Mucosa of descending colon (tissue), 3 donors: ENCODE results near the gene APOD. TPM values are rescaled to one million over a fixed set of nuclear protein-coding genes. Genes with fewer than 3 reads are reported as not detected.
"Not testable (repeated sequence)": the region's sequence is repeated elsewhere in the genome, so short reads cannot be mapped to it uniquely, and the experiment has no call there.

ENCODE experiments used
- ATAC-seq: fragments of 200-7000 bp; cut with Tn5 transposase; one replicate; pipeline ENCODE4 v1.9.1; 2020; ENCODE audit warnings: mild to moderate bottlenecking, moderate library complexity
- DNase-seq, 3 donors: peaks; one replicate each; pipeline ENCODE4 v3.0.0-alpha.2; 2020
- H3K36me3 ChIP-seq: fragments of 200-600 bp; one replicate; pipeline ENCODE4 v1.8.0; 2021; ENCODE audit warnings: low read depth, mild to moderate bottlenecking
- H3K4me1 ChIP-seq: fragments of 200-600 bp; one replicate; pipeline ENCODE4 v1.8.0; 2021; ENCODE audit warnings: low read depth, mild to moderate bottlenecking
- H3K4me3 ChIP-seq: fragments of 200-600 bp; one replicate; pipeline ENCODE4 v1.8.0; 2021; ENCODE audit warnings: mild to moderate bottlenecking
- H3K9me3 ChIP-seq: fragments of 200-600 bp; one replicate; pipeline ENCODE4 v1.8.0; 2021; ENCODE audit warnings: mild to moderate bottlenecking
- intact Hi-C, 2 donors: fragments of 100-400 bp; cut with DNase I in 1 of 2; cut with micrococcal nuclease in 1 of 2; formaldehyde crosslinking; loops; one replicate each; pipeline versions ENCODE4 v1.11.0 to v1.11.1; 2022; cut with DNase I, micrococcal nuclease
- long read RNA-seq, 2 donors: library from polyadenylated mRNA; unstranded; transcript quantifications; one replicate each; pipeline ENCODE4 v2.0.0, GENCODE V29; 2019 to 2021
- total RNA-seq, 3 donors: library from RNA; stranded (reverse); fragmentation: NEBNext Ultra II Directional in 2 of 3; extraction: Animal tissue kit (Norgen Biotek cat#: 25700) in 2 of 3; gene quantifications; one replicate each; pipeline versions ENCODE4 v1.2.1 to v1.2.4, GENCODE V29; 2021 to 2023
- TF ChIP-seq, protein P1 (sequence below): fragments of 200-600 bp; IDR thresholded peaks from one replicate; pipeline ENCODE4 v1.8.0; 2022; ENCODE audit warnings: antibody characterized with exemption, mild to moderate bottlenecking
- donor health status: DM: no; HTN: no; CAD: no; lungs with moderate emphysema.
- donor health status: DM: no; HTN: no; CAD: no.
- donor health status: DM: no; HTN: yes; CAD: no.

Gene APOD
- 10 to 100 TPM in 2 of 3 donors, 1 to 10 TPM in 1; 8.7 to 73.6 (median 10.7) TPM for total RNA-seq
- long read RNA-seq, donor 1, transcript APOD-201 (5 exons, 1,130 nt): major isoform, 30 of 32 reads
- long read RNA-seq, donor 1, partial matches to known transcripts: 1 of 32 reads
- long read RNA-seq, donor 1, other reads (novel, unspliced or antisense): 1 of 32 reads
- long read RNA-seq, donor 2, transcript APOD-201 (5 exons, 1,130 nt): major isoform, 18 of 18 reads
- long read RNA-seq, donor 2, partial matches to known transcripts: 0 of 18 reads
- long read RNA-seq, donor 2, other reads (novel, unspliced or antisense): 0 of 18 reads

DNA sequence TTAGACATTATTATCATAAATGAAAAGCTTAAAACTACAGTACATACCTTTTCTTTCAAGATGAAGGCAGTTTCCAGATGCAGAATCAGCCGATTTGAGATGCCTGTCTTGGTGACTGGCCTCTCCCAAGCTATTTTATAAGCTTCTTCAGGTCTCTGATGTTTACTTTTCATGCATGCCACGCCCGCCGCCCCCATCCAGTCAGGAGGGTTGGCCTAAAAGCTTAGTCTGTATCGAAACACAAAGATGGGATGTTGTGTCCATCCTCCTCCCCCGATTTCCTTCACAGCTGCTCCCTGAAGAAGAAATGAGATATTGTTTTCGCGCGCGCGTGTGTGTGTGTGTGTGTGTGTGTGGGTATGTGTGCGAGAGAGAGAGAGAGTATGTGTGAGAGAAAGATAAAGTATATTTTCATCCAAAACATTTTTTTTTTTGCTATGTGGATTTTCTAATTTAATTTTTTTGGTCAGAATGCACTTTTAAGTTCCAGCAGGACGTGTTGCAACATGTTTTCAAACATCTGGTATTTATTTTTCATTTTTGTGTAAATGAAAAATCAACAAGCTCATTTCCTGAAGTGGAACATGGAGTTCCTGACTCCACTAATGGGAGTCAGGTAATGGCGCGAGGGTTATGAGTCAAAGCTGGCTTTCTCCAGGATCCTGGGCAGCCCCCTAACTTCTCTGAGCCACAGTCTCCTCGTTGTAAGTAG lies at the start of gene APOD:
Gene APOD (minus strand): TSS at position 110 of the 712 bp plus-strand sequence. CDS start 4,479 bp downstream, outside the sequence.
- DNase-seq: peak; percentile 71 to 73 (median 71)
- TF ChIP-seq, protein P1, sequence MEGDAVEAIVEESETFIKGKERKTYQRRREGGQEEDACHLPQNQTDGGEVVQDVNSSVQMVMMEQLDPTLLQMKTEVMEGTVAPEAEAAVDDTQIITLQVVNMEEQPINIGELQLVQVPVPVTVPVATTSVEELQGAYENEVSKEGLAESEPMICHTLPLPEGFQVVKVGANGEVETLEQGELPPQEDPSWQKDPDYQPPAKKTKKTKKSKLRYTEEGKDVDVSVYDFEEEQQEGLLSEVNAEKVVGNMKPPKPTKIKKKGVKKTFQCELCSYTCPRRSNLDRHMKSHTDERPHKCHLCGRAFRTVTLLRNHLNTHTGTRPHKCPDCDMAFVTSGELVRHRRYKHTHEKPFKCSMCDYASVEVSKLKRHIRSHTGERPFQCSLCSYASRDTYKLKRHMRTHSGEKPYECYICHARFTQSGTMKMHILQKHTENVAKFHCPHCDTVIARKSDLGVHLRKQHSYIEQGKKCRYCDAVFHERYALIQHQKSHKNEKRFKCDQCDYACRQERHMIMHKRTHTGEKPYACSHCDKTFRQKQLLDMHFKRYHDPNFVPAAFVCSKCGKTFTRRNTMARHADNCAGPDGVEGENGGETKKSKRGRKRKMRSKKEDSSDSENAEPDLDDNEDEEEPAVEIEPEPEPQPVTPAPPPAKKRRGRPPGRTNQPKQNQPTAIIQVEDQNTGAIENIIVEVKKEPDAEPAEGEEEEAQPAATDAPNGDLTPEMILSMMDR: no peak
- intact Hi-C loops: no loop called here
- no peaks in the 10 kb centered on the region for H3K4me1 ChIP-seq
- H3K9me3 ChIP-seq: no peaks in the 10 kb centered on the region
- H3K4me3 ChIP-seq: no peak within 1 kb of the TSS
- peak; percentile 81 for ATAC-seq
- no peaks in the 10 kb centered on the region for H3K36me3 ChIP-seq

DNA sequence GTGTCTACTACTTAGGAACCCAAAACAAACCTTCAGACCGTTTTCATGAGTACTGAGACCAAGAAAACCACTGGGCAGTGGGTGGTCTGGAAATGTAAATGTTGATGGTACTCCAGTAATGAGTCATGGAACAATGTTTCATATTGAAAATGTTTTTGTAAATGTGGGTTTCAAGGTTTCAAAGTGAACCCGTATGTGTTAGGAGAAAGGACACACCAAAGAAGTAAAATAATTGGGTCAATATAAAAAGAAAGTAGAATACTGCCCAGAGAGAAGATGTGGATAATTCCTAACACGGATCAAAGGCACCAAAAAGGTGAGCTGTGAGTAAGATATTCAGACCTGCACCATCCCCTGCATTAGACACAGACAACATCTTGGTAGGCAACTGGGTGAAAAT lies 49.6 kb upstream of the APOD start:
- ATAC-seq, DNase-seq, H3K9me3 ChIP-seq, H3K36me3 ChIP-seq, H3K4me1 ChIP-seq, intact Hi-C loops, H3K4me3 ChIP-seq: not testable (repeated sequence)

DNA sequence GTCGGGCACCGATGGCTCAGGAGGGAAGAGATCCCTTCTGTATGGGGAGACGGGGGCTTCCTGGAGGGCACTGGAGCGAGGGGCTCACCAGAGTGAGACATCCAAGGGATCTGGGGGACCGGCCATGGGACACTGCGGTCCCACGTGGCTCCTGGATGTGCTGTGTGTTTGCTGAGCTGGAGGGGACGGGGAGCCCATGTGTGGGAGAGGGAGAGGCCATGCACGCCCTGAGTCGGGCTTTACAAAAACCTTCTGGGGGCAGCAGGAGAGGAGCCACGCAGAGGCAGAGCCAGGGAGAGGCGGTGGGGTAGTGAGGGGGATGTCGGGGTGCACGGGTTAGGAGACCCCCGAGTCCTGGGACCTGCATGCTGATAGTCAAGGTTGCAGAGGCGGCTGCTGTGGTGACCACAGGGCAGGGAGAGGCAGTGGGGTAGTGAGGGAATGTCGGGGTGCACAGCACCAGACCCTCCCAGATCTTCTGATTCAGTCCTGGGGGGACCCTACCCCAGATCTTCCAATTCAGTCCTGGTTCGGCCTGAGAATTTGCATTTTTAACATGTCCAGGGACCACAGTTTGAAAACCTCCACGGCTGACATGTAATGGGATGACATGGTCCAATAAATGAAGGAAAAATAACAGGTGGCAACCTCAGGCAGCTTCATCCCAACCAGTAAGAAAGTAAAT lies 48.9 kb upstream of the APOD start:
- H3K4me3 ChIP-seq, ATAC-seq, H3K36me3 ChIP-seq, DNase-seq, intact Hi-C loops, H3K9me3 ChIP-seq, H3K4me1 ChIP-seq: not testable (repeated sequence)

DNA sequence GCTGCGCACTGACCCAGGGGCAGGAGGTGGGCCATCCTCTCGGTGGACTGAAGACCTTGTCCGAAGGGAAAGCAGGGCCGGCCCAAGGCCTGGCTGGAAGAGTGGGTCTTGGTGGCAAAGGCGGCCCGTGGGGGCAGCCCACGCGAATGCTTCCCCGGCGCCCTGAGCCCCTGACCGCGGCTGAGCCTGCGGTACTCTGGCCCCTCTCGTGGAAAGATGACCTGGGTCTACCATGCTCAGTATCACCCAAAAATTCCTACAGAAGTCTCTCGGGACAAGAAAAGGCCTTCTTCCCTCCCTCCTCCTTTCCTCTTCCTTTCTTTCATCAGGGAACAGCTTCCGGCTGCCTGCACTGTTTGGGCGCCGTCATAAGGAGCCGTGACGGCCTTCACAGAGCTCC lies 48.3 kb upstream of the APOD start:
- H3K4me1 ChIP-seq, H3K4me3 ChIP-seq, H3K9me3 ChIP-seq, ATAC-seq, DNase-seq, H3K36me3 ChIP-seq, intact Hi-C loops: not testable (repeated sequence)

GRCh38 chr3:195630938-195631495 lies 47.3 kb upstream of the APOD start:
- H3K9me3 ChIP-seq, DNase-seq, intact Hi-C loops, H3K4me3 ChIP-seq, ATAC-seq, H3K4me1 ChIP-seq, H3K36me3 ChIP-seq: not testable (repeated sequence)

GRCh38 chr3:195630086-195630917 lies 46.6 kb upstream of the APOD start:
- ATAC-seq, DNase-seq, H3K36me3 ChIP-seq, intact Hi-C loops, H3K4me1 ChIP-seq, H3K4me3 ChIP-seq, H3K9me3 ChIP-seq: not testable (repeated sequence)

GRCh38 chr3:195629682-195630081 lies 45.9 kb upstream of the APOD start:
- DNase-seq, H3K36me3 ChIP-seq, H3K4me1 ChIP-seq, ATAC-seq, H3K9me3 ChIP-seq, H3K4me3 ChIP-seq, intact Hi-C loops: not testable (repeated sequence)

GRCh38 chr3:195628386-195628920 lies 44.7 kb upstream of the APOD start:
- intact Hi-C loops, H3K36me3 ChIP-seq, DNase-seq, H3K9me3 ChIP-seq, H3K4me3 ChIP-seq, H3K4me1 ChIP-seq, ATAC-seq: not testable (repeated sequence)

DNA sequence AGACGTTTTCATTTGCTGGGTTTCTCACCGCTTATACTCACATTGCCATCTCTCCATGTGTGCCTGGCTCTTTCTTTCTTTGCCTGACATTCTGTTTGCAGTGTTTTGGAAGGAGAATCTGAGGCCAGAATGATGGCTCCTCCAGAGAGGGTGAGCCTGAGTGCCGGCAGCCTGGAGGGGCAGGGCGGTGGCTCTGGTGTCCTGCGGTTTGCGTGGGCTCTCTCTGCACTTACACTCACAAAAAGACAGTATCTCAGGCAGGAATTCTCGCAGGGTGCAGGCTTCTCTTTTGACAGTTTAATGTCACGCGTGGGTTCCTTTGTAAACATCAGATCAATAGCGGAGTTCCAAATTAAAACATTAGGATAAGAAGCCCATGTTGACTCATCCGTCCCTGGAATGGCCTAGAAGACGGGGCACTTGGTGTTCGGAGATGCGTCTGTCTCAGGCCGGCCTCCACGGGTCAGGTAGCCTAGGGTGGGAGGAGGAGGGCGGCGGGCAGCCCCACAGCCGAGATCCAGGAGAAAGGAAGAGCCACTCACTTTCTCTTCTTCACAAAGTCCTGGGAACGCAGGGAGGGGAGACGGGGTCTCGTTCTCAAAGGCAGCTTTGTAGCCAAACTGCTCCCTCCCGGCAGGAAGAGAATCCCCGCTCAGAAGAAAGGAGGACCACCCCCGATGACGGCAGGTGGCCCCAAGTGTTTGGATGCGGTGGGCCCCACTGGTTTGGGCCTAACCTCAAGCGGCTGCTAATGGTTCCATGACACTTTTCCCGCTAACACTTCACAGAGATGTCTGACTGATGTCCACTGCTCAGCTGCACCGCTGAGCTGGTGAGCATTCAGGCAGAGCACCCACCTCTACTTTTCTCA lies 44.0 kb upstream of the APOD start:
- DNase-seq, H3K4me3 ChIP-seq, H3K36me3 ChIP-seq, ATAC-seq, intact Hi-C loops, H3K4me1 ChIP-seq, H3K9me3 ChIP-seq: not testable (repeated sequence)

DNA sequence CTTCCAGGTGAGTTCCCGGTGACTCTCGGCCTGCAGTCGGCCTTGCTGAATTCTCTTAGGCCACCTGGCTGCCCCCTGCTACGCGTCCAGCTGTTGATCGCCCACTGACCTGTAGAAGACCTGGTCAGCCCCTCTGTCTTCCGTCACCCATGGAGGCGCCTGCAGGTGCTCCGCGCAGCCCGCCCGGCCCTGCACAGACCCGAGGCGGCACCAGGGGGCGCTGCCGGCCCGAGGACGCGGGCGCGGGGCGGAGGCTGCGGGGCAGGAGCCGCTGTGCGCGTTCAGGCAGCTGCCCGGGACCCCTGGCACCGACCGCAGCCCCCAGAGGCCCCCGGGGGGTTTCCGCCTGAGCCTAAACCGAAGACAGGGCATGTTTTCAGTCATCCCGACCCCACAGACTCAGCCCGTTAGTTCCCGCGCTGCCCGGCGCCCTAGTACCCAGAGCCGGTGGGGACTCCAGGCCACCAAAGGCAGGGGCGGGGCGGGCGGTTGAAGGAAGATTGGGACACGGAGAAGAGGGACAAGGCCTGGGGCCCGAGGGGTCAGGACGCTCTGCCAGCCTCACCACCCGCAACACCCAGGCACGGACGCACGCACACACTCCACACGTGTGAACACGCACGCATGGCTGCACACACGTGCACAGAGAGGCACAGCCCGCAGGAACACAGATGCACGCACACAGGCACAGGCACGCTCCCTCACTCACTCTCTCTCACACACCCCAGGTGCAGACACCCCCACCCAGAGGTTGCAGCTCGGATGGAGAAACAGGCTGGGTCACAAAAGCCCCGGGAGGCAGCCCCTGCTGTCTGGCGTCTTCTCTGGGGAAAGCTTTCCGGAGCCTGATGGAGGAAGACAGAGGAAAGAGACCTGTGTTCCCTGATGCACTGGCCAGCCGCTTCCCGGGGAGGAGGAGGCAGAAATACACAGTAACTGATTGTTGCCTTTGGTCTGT lies 41.1 kb upstream of the APOD start:
- peak; percentile 95 for ATAC-seq
- DNase-seq, intact Hi-C loops, H3K36me3 ChIP-seq, H3K4me1 ChIP-seq, H3K9me3 ChIP-seq, H3K4me3 ChIP-seq: not testable (repeated sequence)
